GM23338 (cell line): ENCODE measurements around the gene XYLT1.

Source experiments
- CREB1 ChIP-seq: fragments of 250-450 bp; sonication (Bioruptor Pico); IDR thresholded peaks from 2 replicates; pipeline ENCODE4 v1.5.0; 2020; ENCODE audit warnings: low read depth, mild to moderate bottlenecking, moderate library complexity
- EZH2 ChIP-seq: fragments of 200-600 bp; sonication (generic); IDR thresholded peaks from one replicate; pipeline ENCODE4 v1.8.0; 2017; ENCODE audit warnings: antibody characterized with exemption, mild to moderate bottlenecking, low read depth; ENCODE audit not compliant: unreplicated experiment
- EZH2phosphoT487 ChIP-seq: fragments of 200-600 bp; sonication (generic); IDR thresholded peaks from one replicate; pipeline ENCODE4 v1.8.1; 2018; ENCODE audit warnings: antibody characterized with exemption; ENCODE audit not compliant: unreplicated experiment
- JUNB ChIP-seq: IDR thresholded peaks from one replicate; pipeline ENCODE4 v1.6.1; 2016; ENCODE audit warnings: antibody characterized with exemption; ENCODE audit not compliant: unreplicated experiment
- NANOG ChIP-seq: IDR thresholded peaks from 2 replicates; pipeline ENCODE4 v1.6.1; 2016; ENCODE audit warnings: antibody characterized with exemption, borderline replicate concordance
- POLR2AphosphoS5 ChIP-seq: IDR thresholded peaks from 2 replicates; pipeline ENCODE4 v1.6.1; 2016; ENCODE audit warnings: antibody characterized with exemption, low read depth
- STAT1 ChIP-seq: IDR thresholded peaks from one replicate; pipeline ENCODE4 v1.6.1; 2016; ENCODE audit warnings: antibody characterized with exemption; ENCODE audit not compliant: unreplicated experiment
- TF ChIP-seq, protein P1 (sequence below), 2 experiments: fragments of 200-600 bp in 1 of 2; sonication (generic) in 1 of 2; conservative IDR thresholded peaks; 2 replicates each; pipeline versions ENCODE4 v1.5.1 to v1.6.1; 2016 to 2017; ENCODE audit warnings: antibody characterized with exemption in 2 of 2, low read depth in 2 of 2, mild to moderate bottlenecking in 2 of 2, moderate library complexity in 1 of 2
- TF ChIP-seq, protein P2 (sequence below): IDR thresholded peaks from 2 replicates; pipeline ENCODE4 v1.6.1; 2016; ENCODE audit warnings: antibody characterized with exemption
- TF ChIP-seq, protein P3 (sequence below): fragments of 250-450 bp; sonication (Bioruptor Pico); IDR thresholded peaks from 2 replicates; pipeline ENCODE4 v1.5.0; 2020; ENCODE audit warnings: mild to moderate bottlenecking, moderate library complexity
- TF ChIP-seq, protein P4 (sequence below): IDR thresholded peaks from one replicate; pipeline ENCODE4 v1.6.1; 2018; ENCODE audit warnings: antibody characterized with exemption; ENCODE audit not compliant: unreplicated experiment

DNA sequence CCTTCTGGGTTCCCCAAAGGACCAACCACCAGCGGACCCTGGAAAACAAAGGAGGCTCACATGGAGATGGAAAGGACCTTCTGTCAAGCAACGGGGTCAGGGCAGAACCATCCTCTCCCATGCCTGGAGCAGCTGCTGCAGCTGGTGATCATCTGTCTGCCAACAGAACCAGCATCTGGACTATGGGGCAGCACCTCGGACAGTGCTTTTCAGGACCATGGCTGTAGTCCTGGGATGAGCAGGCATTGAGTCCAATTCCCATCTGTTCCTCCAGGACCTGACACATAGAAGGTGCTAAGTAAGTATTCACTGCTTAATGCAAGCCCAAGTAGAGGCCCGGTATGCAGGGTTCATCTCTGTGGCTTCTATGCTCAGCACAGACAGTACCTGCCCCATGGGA, 304.7 kb downstream of the XYLT1 start:
- TF ChIP-seq, protein P1, sequence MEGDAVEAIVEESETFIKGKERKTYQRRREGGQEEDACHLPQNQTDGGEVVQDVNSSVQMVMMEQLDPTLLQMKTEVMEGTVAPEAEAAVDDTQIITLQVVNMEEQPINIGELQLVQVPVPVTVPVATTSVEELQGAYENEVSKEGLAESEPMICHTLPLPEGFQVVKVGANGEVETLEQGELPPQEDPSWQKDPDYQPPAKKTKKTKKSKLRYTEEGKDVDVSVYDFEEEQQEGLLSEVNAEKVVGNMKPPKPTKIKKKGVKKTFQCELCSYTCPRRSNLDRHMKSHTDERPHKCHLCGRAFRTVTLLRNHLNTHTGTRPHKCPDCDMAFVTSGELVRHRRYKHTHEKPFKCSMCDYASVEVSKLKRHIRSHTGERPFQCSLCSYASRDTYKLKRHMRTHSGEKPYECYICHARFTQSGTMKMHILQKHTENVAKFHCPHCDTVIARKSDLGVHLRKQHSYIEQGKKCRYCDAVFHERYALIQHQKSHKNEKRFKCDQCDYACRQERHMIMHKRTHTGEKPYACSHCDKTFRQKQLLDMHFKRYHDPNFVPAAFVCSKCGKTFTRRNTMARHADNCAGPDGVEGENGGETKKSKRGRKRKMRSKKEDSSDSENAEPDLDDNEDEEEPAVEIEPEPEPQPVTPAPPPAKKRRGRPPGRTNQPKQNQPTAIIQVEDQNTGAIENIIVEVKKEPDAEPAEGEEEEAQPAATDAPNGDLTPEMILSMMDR (conservative IDR thresholded peaks at IDR 0.05; ENCODE audit: low read depth in 2 of 2) = no peak
- TF ChIP-seq EZH2 = no peak
- no peak for TF ChIP-seq POLR2AphosphoS5
- TF ChIP-seq, protein P2, sequence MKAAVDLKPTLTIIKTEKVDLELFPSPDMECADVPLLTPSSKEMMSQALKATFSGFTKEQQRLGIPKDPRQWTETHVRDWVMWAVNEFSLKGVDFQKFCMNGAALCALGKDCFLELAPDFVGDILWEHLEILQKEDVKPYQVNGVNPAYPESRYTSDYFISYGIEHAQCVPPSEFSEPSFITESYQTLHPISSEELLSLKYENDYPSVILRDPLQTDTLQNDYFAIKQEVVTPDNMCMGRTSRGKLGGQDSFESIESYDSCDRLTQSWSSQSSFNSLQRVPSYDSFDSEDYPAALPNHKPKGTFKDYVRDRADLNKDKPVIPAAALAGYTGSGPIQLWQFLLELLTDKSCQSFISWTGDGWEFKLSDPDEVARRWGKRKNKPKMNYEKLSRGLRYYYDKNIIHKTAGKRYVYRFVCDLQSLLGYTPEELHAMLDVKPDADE = no peak
- TF ChIP-seq, protein P3, sequence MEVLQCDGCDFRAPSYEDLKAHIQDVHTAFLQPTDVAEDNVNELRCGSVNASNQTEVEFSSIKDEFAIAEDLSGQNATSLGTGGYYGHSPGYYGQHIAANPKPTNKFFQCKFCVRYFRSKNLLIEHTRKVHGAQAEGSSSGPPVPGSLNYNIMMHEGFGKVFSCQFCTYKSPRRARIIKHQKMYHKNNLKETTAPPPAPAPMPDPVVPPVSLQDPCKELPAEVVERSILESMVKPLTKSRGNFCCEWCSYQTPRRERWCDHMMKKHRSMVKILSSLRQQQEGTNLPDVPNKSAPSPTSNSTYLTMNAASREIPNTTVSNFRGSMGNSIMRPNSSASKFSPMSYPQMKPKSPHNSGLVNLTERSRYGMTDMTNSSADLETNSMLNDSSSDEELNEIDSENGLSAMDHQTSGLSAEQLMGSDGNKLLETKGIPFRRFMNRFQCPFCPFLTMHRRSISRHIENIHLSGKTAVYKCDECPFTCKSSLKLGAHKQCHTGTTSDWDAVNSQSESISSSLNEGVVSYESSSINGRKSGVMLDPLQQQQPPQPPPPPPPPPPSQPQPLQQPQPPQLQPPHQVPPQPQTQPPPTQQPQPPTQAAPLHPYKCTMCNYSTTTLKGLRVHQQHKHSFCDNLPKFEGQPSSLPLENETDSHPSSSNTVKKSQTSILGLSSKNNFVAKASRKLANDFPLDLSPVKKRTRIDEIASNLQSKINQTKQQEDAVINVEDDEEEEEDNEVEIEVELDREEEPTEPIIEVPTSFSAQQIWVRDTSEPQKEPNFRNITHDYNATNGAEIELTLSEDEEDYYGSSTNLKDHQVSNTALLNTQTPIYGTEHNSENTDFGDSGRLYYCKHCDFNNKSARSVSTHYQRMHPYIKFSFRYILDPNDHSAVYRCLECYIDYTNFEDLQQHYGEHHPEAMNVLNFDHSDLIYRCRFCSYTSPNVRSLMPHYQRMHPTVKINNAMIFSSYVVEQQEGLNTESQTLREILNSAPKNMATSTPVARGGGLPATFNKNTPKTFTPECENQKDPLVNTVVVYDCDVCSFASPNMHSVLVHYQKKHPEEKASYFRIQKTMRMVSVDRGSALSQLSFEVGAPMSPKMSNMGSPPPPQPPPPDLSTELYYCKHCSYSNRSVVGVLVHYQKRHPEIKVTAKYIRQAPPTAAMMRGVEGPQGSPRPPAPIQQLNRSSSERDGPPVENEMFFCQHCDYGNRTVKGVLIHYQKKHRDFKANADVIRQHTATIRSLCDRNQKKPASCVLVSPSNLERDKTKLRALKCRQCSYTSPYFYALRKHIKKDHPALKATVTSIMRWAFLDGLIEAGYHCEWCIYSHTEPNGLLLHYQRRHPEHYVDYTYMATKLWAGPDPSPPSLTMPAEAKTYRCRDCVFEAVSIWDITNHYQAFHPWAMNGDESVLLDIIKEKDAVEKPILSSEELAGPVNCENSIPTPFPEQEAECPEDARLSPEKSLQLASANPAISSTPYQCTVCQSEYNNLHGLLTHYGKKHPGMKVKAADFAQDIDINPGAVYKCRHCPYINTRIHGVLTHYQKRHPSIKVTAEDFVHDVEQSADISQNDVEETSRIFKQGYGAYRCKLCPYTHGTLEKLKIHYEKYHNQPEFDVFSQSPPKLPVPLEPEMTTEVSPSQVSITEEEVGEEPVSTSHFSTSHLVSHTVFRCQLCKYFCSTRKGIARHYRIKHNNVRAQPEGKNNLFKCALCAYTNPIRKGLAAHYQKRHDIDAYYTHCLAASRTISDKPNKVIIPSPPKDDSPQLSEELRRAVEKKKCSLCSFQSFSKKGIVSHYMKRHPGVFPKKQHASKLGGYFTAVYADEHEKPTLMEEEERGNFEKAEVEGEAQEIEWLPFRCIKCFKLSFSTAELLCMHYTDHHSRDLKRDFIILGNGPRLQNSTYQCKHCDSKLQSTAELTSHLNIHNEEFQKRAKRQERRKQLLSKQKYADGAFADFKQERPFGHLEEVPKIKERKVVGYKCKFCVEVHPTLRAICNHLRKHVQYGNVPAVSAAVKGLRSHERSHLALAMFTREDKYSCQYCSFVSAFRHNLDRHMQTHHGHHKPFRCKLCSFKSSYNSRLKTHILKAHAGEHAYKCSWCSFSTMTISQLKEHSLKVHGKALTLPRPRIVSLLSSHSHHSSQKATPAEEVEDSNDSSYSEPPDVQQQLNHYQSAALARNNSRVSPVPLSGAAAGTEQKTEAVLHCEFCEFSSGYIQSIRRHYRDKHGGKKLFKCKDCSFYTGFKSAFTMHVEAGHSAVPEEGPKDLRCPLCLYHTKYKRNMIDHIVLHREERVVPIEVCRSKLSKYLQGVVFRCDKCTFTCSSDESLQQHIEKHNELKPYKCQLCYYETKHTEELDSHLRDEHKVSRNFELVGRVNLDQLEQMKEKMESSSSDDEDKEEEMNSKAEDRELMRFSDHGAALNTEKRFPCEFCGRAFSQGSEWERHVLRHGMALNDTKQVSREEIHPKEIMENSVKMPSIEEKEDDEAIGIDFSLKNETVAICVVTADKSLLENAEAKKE (CRISPR knock-in tag) = no peak
- no peak for TF ChIP-seq EZH2phosphoT487
- TF ChIP-seq, protein P4, sequence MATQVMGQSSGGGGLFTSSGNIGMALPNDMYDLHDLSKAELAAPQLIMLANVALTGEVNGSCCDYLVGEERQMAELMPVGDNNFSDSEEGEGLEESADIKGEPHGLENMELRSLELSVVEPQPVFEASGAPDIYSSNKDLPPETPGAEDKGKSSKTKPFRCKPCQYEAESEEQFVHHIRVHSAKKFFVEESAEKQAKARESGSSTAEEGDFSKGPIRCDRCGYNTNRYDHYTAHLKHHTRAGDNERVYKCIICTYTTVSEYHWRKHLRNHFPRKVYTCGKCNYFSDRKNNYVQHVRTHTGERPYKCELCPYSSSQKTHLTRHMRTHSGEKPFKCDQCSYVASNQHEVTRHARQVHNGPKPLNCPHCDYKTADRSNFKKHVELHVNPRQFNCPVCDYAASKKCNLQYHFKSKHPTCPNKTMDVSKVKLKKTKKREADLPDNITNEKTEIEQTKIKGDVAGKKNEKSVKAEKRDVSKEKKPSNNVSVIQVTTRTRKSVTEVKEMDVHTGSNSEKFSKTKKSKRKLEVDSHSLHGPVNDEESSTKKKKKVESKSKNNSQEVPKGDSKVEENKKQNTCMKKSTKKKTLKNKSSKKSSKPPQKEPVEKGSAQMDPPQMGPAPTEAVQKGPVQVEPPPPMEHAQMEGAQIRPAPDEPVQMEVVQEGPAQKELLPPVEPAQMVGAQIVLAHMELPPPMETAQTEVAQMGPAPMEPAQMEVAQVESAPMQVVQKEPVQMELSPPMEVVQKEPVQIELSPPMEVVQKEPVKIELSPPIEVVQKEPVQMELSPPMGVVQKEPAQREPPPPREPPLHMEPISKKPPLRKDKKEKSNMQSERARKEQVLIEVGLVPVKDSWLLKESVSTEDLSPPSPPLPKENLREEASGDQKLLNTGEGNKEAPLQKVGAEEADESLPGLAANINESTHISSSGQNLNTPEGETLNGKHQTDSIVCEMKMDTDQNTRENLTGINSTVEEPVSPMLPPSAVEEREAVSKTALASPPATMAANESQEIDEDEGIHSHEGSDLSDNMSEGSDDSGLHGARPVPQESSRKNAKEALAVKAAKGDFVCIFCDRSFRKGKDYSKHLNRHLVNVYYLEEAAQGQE = peak; percentile 76
- TF ChIP-seq JUNB = no peak
- TF ChIP-seq CREB1 (CRISPR knock-in tag) = no peak
- TF ChIP-seq NANOG = no peak
- no peak for TF ChIP-seq STAT1
